CD4-positive, alpha-beta memory T cell (primary cell): ENCODE results near the gene ZFPL1. TPM values are rescaled to one million over a fixed set of nuclear protein-coding genes. Genes with fewer than 3 reads are reported as not detected.

Experiments
- CTCF ChIA-PET: fragments of 350-600 bp; sonication (Branson Sonifier 250); formaldehyde crosslinking; loops from one replicate; lab custom pipeline; 2021; ENCODE audit warnings: inconsistent platforms; ENCODE audit not compliant: partially characterized antibody; lab: Charles Lee
- POLR2A ChIA-PET: fragments of 350-600 bp; sonication (Branson Sonifier 250); formaldehyde crosslinking; loops from one replicate; lab custom pipeline; 2021; ENCODE audit not compliant: partially characterized antibody; lab: Charles Lee
- DNase-seq, 5 donors: peaks; one replicate each; pipeline versions ENCODE4 v3.0.0 to v3.0.0-alpha.2; 2020 to 2022; ENCODE audit warnings: mixed read lengths in 1 of 5
- H3K27ac ChIP-seq: one replicate; pipeline ENCODE4 v1.7.0; 2013; ENCODE audit warnings: low read depth, low read length
- H3K27me3 ChIP-seq: 2 replicates; pipeline ENCODE4 v1.7.0; 2013; ENCODE audit warnings: mild to moderate bottlenecking, low read length, moderate library complexity; ENCODE audit not compliant: insufficient read depth
- H3K36me3 ChIP-seq: 2 replicates; pipeline ENCODE4 v1.7.0; 2013; ENCODE audit warnings: mild to moderate bottlenecking, low read length, moderate library complexity; ENCODE audit not compliant: insufficient read depth
- H3K4me1 ChIP-seq: 2 replicates; pipeline ENCODE4 v1.7.0; 2013; ENCODE audit warnings: mild to moderate bottlenecking, low read length, moderate library complexity; ENCODE audit not compliant: insufficient read depth
- H3K4me3 ChIP-seq, 2 donors: one replicate each; pipeline ENCODE4 v1.7.0; 2013; ENCODE audit warnings: low read length in 2 of 2, mild to moderate bottlenecking in 1 of 2
- H3K9me3 ChIP-seq, 2 donors: one replicate each; pipeline ENCODE4 v1.7.0; 2013; ENCODE audit warnings: low read length in 2 of 2, control low read depth in 1 of 2; ENCODE audit not compliant: control insufficient read depth in 1 of 2
- H3K27ac Mint-ChIP-seq, 7 donors: one replicate each; pipeline ENCODE4 v1.8.0; 2020 to 2021; ENCODE audit warnings: mixed read lengths in 7 of 7, mild to moderate bottlenecking in 6 of 7, inconsistent platforms in 3 of 7, moderate library complexity in 3 of 7
- H3K27me3 Mint-ChIP-seq, 2 donors: one replicate each; pipeline ENCODE4 v1.8.0; 2020 to 2021; ENCODE audit warnings: mixed read lengths in 2 of 2
- H3K36me3 Mint-ChIP-seq, 2 donors: one replicate each; pipeline ENCODE4 v1.8.0; 2020 to 2021; ENCODE audit warnings: mixed read lengths in 2 of 2, inconsistent platforms in 1 of 2, mild to moderate bottlenecking in 1 of 2
- H3K4me1 Mint-ChIP-seq, 4 donors: one replicate each; pipeline ENCODE4 v1.8.0; 2020 to 2021; ENCODE audit warnings: mixed read lengths in 4 of 4, mild to moderate bottlenecking in 1 of 4
- H3K4me3 Mint-ChIP-seq, 8 donors: one replicate each; pipeline ENCODE4 v1.8.0; 2020 to 2021; ENCODE audit warnings: mixed read lengths in 8 of 8, mild to moderate bottlenecking in 7 of 8, moderate library complexity in 6 of 8, inconsistent platforms in 3 of 8
- H3K9me3 Mint-ChIP-seq, 8 donors: one replicate each; pipeline ENCODE4 v1.8.0; 2020 to 2021; ENCODE audit warnings: mixed read lengths in 8 of 8, mild to moderate bottlenecking in 5 of 8, inconsistent platforms in 3 of 8, moderate library complexity in 1 of 8
- intact Hi-C: fragments of 100-400 bp; cut with micrococcal nuclease; formaldehyde crosslinking; loops from one replicate; pipeline ENCODE4 v1.15.1; 2023
- polyA plus RNA-seq, 2 donors: library from polyadenylated mRNA; unstranded; fragments of 300-500 nt; fragmentation: Illumina TruSeq; gene quantifications; one replicate each; pipeline ENCODE4 v1.2.3, GENCODE V29; 2021
- total RNA-seq, 2 experiments: library from RNA; stranded (reverse); gene quantifications; one replicate each; pipeline ENCODE4 v1.2.3, GENCODE V29; 2021

The ZFPL1 gene
- total and polyA plus RNA-seq, 4 experiments from 2014 or later: 28.7 to 51.9 (median 39.8) TPM

GRCh38 chr11:65131895-65132237 lies 47.8 kb downstream of the ZFPL1 start:
- peak overlapping the region in 4 of 8 donors; percentile 9 to 21 (median 12) for H3K4me3 Mint-ChIP-seq
- POLR2A ChIA-PET: interaction anchor here (0.9 to 7.5 kb wide), 3 partner anchors 11 to 91 kb away, joined by 4 to 251 read pairs (median 5); partner anchors contain the start of genes FAU, MRPL49, SAC3D1 and TM7SF2
- no peak for DNase-seq
- H3K27ac Mint-ChIP-seq: peak overlapping the region in 2 of 7 donors; percentile 31 to 62
- peaks cover 56% of the 10 kb centered on the region for H3K36me3 ChIP-seq
- H3K9me3 ChIP-seq: no peaks in the 10 kb centered on the region
- H3K36me3 Mint-ChIP-seq: peaks cover 10 to 65% of the 10 kb centered on the region in 2 donors
- no peak overlapping the region for H3K27ac ChIP-seq
- intact Hi-C loops: loop anchor here (10.0 kb wide), 1 partner anchor 723 kb away; the partner anchor contains the start of gene CFL1
- H3K4me1 ChIP-seq: peaks cover 30% of the 10 kb centered on the region
- CTCF ChIA-PET: interaction anchor here (0.6 to 1.9 kb wide), 3 partner anchors 8 to 21 kb away, joined by 3 to 6 read pairs (median 4); partner anchors contain the start of genes FAU and MRPL49
- H3K4me3 ChIP-seq: no peak overlapping the region
- peaks cover 0 to 5% (median 0%) of the 10 kb centered on the region in 8 donors for H3K9me3 Mint-ChIP-seq
- no peaks in the 10 kb centered on the region for H3K27me3 Mint-ChIP-seq
- peaks cover 20 to 42% (median 32%) of the 10 kb centered on the region in 4 donors for H3K4me1 Mint-ChIP-seq
- H3K27me3 ChIP-seq: no peaks in the 10 kb centered on the region

- POLR2A ChIA-PET: interaction anchor here (0.9 to 7.5 kb wide), 5 partner anchors 11 to 216 kb away, joined by 4 to 251 read pairs (median 5); partner anchors contain the start of genes ATG2A, CAPN1, FAU and MRPL49
- no peaks in the 10 kb centered on the region for H3K27me3 ChIP-seq
- peaks cover 30% of the 10 kb centered on the region for H3K4me1 ChIP-seq
- no peaks in the 10 kb centered on the region for H3K9me3 ChIP-seq
- H3K4me3 Mint-ChIP-seq: peak overlapping the region; percentile 42 to 100 (median 98)
- CTCF ChIA-PET: interaction anchor here (0.6 to 1.9 kb wide), 2 partner anchors 9 to 22 kb away, joined by 3 to 6 read pairs; no protein-coding TSS in a partner anchor
- H3K36me3 ChIP-seq: peaks cover 51% of the 10 kb centered on the region
- no peaks in the 10 kb centered on the region for H3K27me3 Mint-ChIP-seq
- H3K36me3 Mint-ChIP-seq: peaks cover 5 to 61% of the 10 kb centered on the region in 2 donors
- peak overlapping the region; percentile 99 for H3K27ac ChIP-seq
- H3K4me1 Mint-ChIP-seq: peaks cover 22 to 45% (median 32%) of the 10 kb centered on the region in 4 donors
- no peak overlapping the region for H3K4me3 ChIP-seq
- intact Hi-C loops: loop anchor here (10.0 kb wide), 1 partner anchor 722 kb away; the partner anchor contains the start of gene CFL1
- DNase-seq: no peak
- H3K27ac Mint-ChIP-seq: peak overlapping the region in 6 of 7 donors; percentile 31 to 100 (median 90)
- H3K9me3 Mint-ChIP-seq: peaks cover 0 to 5% (median 0%) of the 10 kb centered on the region in 8 donors
These were observed 48.4 kb downstream of the ZFPL1 start for GRCh38 chr11:65132238-65132987.

- Histone ChIP-seq H3K27ac (peak overlapping the region; percentile 99), H3K36me3 (peaks cover 45% of the 10 kb centered on the region), H3K4me1 (peaks cover 30% of the 10 kb centered on the region), H3K27me3 (no peaks in the 10 kb centered on the region), H3K9me3 (no peaks in the 10 kb centered on the region), H3K4me3 (peak overlapping the region; percentile 68 to 99)
- intact Hi-C loops: loop anchor here (10.0 kb wide), 1 partner anchor 722 kb away; the partner anchor contains the start of gene CFL1
- H3K9me3 Mint-ChIP-seq: peaks cover 0 to 5% (median 0%) of the 10 kb centered on the region in 8 donors
- ChIA-PET CTCF (interaction anchor here (2.5 kb wide), 1 partner anchor 21 kb away, joined by 11 read pairs; the partner anchor contains the start of gene TM7SF2), POLR2A (interaction anchor here (0.8 to 7.5 kb wide), 9 partner anchors 12 to 1986 kb away, joined by 3 to 251 read pairs (median 21); partner anchors contain the start of genes ATG2A, CAPN1, FAU and KDM2A)
- H3K4me3 Mint-ChIP-seq: peak overlapping the region; percentile 97 to 100 (median 98)
- H3K36me3 Mint-ChIP-seq: peaks cover 5 to 56% of the 10 kb centered on the region in 2 donors
- peak in 4 of 5 donors; percentile 26 to 76 (median 30) for DNase-seq
- no peaks in the 10 kb centered on the region for H3K27me3 Mint-ChIP-seq
- H3K4me1 Mint-ChIP-seq: peaks cover 23 to 48% (median 33%) of the 10 kb centered on the region in 4 donors
- peak overlapping the region; percentile 99 to 100 (median 100) for H3K27ac Mint-ChIP-seq
These were observed 49.1 kb downstream of the ZFPL1 start for GRCh38 chr11:65132988-65133700.

GRCh38 chr11:65133724-65134123 lies 49.7 kb downstream of the ZFPL1 start:
- peak overlapping the region; percentile 97 to 100 (median 98) for H3K4me3 Mint-ChIP-seq
- H3K9me3 Mint-ChIP-seq: peaks cover 0 to 5% (median 0%) of the 10 kb centered on the region in 8 donors
- H3K27me3 ChIP-seq: no peaks in the 10 kb centered on the region
- H3K27me3 Mint-ChIP-seq: no peaks in the 10 kb centered on the region
- H3K4me1 Mint-ChIP-seq: peaks cover 23 to 48% (median 33%) of the 10 kb centered on the region in 4 donors
- peak overlapping the region; percentile 99 to 100 (median 100) for H3K27ac Mint-ChIP-seq
- peaks cover 39% of the 10 kb centered on the region for H3K36me3 ChIP-seq
- H3K4me3 ChIP-seq: peak overlapping the region; percentile 68 to 99
- peaks cover 5 to 50% of the 10 kb centered on the region in 2 donors for H3K36me3 Mint-ChIP-seq
- peak overlapping the region; percentile 99 for H3K27ac ChIP-seq
- no peaks in the 10 kb centered on the region for H3K9me3 ChIP-seq
- ChIA-PET POLR2A (interaction anchor here (0.8 to 7.5 kb wide), 14 partner anchors 13 to 1985 kb away, joined by 3 to 251 read pairs (median 9); partner anchors contain the start of genes ATG2A, CAPN1, FAU and KDM2A), CTCF (interaction anchor here (1.3 to 2.5 kb wide), 3 partner anchors 21 to 56 kb away, joined by 3 to 11 read pairs (median 4); partner anchors contain the start of genes CAPN1 and TM7SF2)
- peak in 2 of 5 donors; percentile 21 to 42 for DNase-seq
- intact Hi-C loops: loop anchor here (1.0 to 10.0 kb wide), 4 partner anchors 11 to 721 kb away; partner anchors contain the start of genes CAPN1, CFL1, FAU and MRPL49
- H3K4me1 ChIP-seq: peaks cover 30% of the 10 kb centered on the region

- Mint-ChIP-seq H3K27ac (peak within 1 kb of the TSS; percentile 99 to 100 (median 100)), H3K36me3 (peaks cover 5 to 43% of the 10 kb centered on the region in 2 donors), H3K9me3 (peaks cover 0 to 5% (median 0%) of the 10 kb centered on the region in 8 donors), H3K4me3 (peak within 1 kb of the TSS; percentile 97 to 100 (median 98)), H3K27me3 (no peaks in the 10 kb centered on the region), H3K4me1 (peaks cover 23 to 48% (median 33%) of the 10 kb centered on the region in 4 donors)
- CTCF ChIA-PET: interaction anchor here (1.3 to 3.5 kb wide), 8 partner anchors 13 to 195 kb away, joined by 3 to 23 read pairs (median 4); partner anchors contain the start of genes CAPN1, FAU, MRPL49 and TM7SF2
- H3K9me3 ChIP-seq: no peaks in the 10 kb centered on the region
- H3K4me3 ChIP-seq: peak within 1 kb of the TSS; percentile 68 to 99
- POLR2A ChIA-PET: interaction anchor here (0.7 to 7.5 kb wide), 34 partner anchors 10 to 1985 kb away, joined by 3 to 251 read pairs (median 4); partner anchors contain the start of genes ARL2, ATG2A, CAPN1 and CDC42EP2
- H3K27ac ChIP-seq: peak within 1 kb of the TSS; percentile 99
- no peaks in the 10 kb centered on the region for H3K27me3 ChIP-seq
- intact Hi-C loops: loop anchor here (1.0 to 10.0 kb wide), 4 partner anchors 12 to 720 kb away; partner anchors contain the start of genes CAPN1, CFL1, FAU and MRPL49
- H3K36me3 ChIP-seq: peaks cover 34% of the 10 kb centered on the region
- DNase-seq: peak; percentile 92 to 95 (median 93)
- peaks cover 30% of the 10 kb centered on the region for H3K4me1 ChIP-seq
These were observed 50.4 kb downstream of the ZFPL1 start, which contains the start of gene SYVN1 for GRCh38 chr11:65134240-65134951. SYVN1 (minus strand) TSS chr11:65134519; CDS start chr11:65133601, 918 bp downstream.
